Transverse colon (tissue), 4 donors: ENCODE data around the gene TOM1L2.

Source experiments
- EP300 ChIP-seq: sonication (generic); formaldehyde crosslinking; IDR thresholded peaks from one replicate; pipeline ENCODE4 v1.6.1; 2017; ENCODE audit warnings: antibody characterized with exemption, low read depth
- POLR2AphosphoS5 ChIP-seq, 3 donors: sonication (generic); formaldehyde crosslinking; IDR thresholded peaks; one replicate each; pipeline ENCODE4 v1.6.1; 2016; ENCODE audit warnings: antibody characterized with exemption in 3 of 3
- TF ChIP-seq, protein P1 (sequence below), 5 experiments: fragments of 200-600 bp in 3 of 5; fragments of 450-650 bp in 2 of 5; sonication (generic) in 3 of 5; IDR thresholded peaks; 1 replicate in 2 of 5; 2 replicates in 3 of 5; pipeline ENCODE4 v1.5.1; 2016 to 2017; ENCODE audit warnings: antibody characterized with exemption in 5 of 5, inconsistent platforms in 3 of 5, mild to moderate bottlenecking in 2 of 5, moderate library complexity in 1 of 5

- TF ChIP-seq, protein P1, sequence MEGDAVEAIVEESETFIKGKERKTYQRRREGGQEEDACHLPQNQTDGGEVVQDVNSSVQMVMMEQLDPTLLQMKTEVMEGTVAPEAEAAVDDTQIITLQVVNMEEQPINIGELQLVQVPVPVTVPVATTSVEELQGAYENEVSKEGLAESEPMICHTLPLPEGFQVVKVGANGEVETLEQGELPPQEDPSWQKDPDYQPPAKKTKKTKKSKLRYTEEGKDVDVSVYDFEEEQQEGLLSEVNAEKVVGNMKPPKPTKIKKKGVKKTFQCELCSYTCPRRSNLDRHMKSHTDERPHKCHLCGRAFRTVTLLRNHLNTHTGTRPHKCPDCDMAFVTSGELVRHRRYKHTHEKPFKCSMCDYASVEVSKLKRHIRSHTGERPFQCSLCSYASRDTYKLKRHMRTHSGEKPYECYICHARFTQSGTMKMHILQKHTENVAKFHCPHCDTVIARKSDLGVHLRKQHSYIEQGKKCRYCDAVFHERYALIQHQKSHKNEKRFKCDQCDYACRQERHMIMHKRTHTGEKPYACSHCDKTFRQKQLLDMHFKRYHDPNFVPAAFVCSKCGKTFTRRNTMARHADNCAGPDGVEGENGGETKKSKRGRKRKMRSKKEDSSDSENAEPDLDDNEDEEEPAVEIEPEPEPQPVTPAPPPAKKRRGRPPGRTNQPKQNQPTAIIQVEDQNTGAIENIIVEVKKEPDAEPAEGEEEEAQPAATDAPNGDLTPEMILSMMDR (IDR thresholded peaks at IDR 0.05) = no peak
- TF ChIP-seq EP300 = no peak
- TF ChIP-seq POLR2AphosphoS5 (IDR thresholded peaks at IDR 0.05) = no peak
Observed at GRCh38 chr17:18017958-18018357, 45.8 kb upstream of the TOM1L2 start.
